ENCODE measurements around the gene CARS2. TPM values are rescaled to one million over a fixed set of nuclear protein-coding genes. Genes with fewer than 3 reads are reported as not detected.
A peak's percentile ranks its signal among the peaks of the same experiment; 100 is the strongest.
"Not testable (repeated sequence)": the region's sequence is repeated elsewhere in the genome, so short reads cannot be mapped to it uniquely, and the experiment has no call there.

CARS2 gene
- total RNA-seq, 1 donor from 2014 or later = 152 TPM

GRCh38 chr13:110734561-110734960 lies 28.6 kb upstream of the CARS2 start:
- no peak for FAIRE-seq
- no peak for TF ChIP-seq CTCF (IDR thresholded peaks at IDR 0.05; ENCODE audit: insufficient read depth, low read length, severe bottlenecking)

GRCh38 chr13:110731072-110731471 lies 25.2 kb upstream of the CARS2 start:
- Histone ChIP-seq H3K27me3 (ENCODE audit: control insufficient read depth, insufficient read depth, low read length) (no peaks in the 10 kb centered on the region), H3K4me3 (ENCODE audit: low read depth, low read length) (no peak overlapping the region), H3K36me3 (ENCODE audit: control insufficient read depth, insufficient read depth, low read length) (no peaks in the 10 kb centered on the region)
- FAIRE-seq (peak; percentile 18), DNase-seq (ENCODE audit: low read depth) (no peak)
- no peak for TF ChIP-seq CTCF (IDR thresholded peaks at IDR 0.05; ENCODE audit: insufficient read depth, low read length, severe bottlenecking)

More at GRCh38 chr13:110734561-110734960, 28.6 kb upstream of the CARS2 start:
- DNase-seq (ENCODE audit: low read depth) = no peak
- no peaks in the 10 kb centered on the region for H3K27me3 ChIP-seq (ENCODE audit: control insufficient read depth, insufficient read depth, low read length)
- H3K36me3 ChIP-seq (ENCODE audit: control insufficient read depth, insufficient read depth, low read length) = no peaks in the 10 kb centered on the region
- no peak overlapping the region for H3K4me3 ChIP-seq (ENCODE audit: low read depth, low read length)

DNA sequence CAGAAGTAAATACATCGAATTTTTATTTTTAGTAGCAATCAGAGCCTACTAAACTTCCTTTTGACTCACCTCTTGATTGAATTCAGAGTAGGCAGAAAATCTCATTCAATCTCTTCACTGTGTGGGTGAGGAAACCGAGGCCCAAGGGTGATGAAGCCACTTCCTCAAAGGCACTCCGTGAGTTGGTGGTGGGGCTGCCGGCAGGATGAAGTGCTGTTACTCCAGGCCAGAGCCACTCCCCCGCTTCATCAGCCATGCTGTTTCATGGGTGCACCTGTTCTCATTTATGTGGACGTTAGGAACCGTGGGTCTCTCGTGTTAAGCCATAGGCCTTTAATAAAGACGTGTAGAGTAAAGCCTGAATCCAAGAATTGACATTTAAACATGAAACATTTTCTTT lies 20.8 kb upstream of the CARS2 start:
- FAIRE-seq (no peak), DNase-seq (ENCODE audit: low read depth) (no peak)
- TF ChIP-seq CTCF (IDR thresholded peaks at IDR 0.05; ENCODE audit: insufficient read depth, low read length, severe bottlenecking) = no peak
- H3K27me3 ChIP-seq (ENCODE audit: control insufficient read depth, insufficient read depth, low read length) = no peaks in the 10 kb centered on the region
- no peak overlapping the region for H3K4me3 ChIP-seq (ENCODE audit: low read depth, low read length)
- no peaks in the 10 kb centered on the region for H3K36me3 ChIP-seq (ENCODE audit: control insufficient read depth, insufficient read depth, low read length)

GRCh38 chr13:110726153-110726552 lies 20.2 kb upstream of the CARS2 start:
- not testable (repeated sequence) for FAIRE-seq; H3K4me3 ChIP-seq (ENCODE audit: low read depth, low read length); DNase-seq (ENCODE audit: low read depth); H3K27me3 ChIP-seq (ENCODE audit: control insufficient read depth, insufficient read depth, low read length); H3K36me3 ChIP-seq (ENCODE audit: control insufficient read depth, insufficient read depth, low read length)

DNA sequence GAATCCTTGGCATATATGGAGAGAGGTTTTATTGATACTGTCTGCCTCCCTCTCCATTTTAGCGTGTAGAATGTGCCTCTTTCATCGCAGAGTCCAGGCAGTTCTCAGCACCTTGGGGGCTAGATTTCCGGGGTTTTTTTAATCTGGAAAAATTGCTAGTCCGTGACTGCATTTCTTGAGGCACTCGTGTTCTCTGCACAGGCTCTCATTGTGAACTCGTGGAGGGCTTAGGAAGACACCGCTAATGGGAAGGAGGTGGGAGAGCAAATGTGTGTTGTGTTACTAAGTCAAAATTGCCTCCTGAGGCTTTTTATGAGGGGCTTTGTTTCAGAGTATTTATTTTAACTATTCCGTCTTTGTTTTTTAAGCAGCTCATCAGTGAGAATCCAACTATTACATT lies 17.7 kb upstream of the CARS2 start:
- FAIRE-seq (no peak), DNase-seq (ENCODE audit: low read depth) (no peak)
- peaks cover 7% of the 10 kb centered on the region for H3K36me3 ChIP-seq (ENCODE audit: control insufficient read depth, insufficient read depth, low read length)
- H3K4me3 ChIP-seq (ENCODE audit: low read depth, low read length) = no peak overlapping the region
- H3K27me3 ChIP-seq (ENCODE audit: control insufficient read depth, insufficient read depth, low read length) = no peaks in the 10 kb centered on the region
- no peak for TF ChIP-seq CTCF (IDR thresholded peaks at IDR 0.05; ENCODE audit: insufficient read depth, low read length, severe bottlenecking)

GRCh38 chr13:110722971-110723370 lies 17.1 kb upstream of the CARS2 start:
- peak; percentile 18 for FAIRE-seq
- peaks cover 7% of the 10 kb centered on the region for H3K36me3 ChIP-seq (ENCODE audit: control insufficient read depth, insufficient read depth, low read length)
- peak; percentile 36 for DNase-seq (ENCODE audit: low read depth)
- H3K27me3 ChIP-seq (ENCODE audit: control insufficient read depth, insufficient read depth, low read length) = no peaks in the 10 kb centered on the region
- TF ChIP-seq CTCF (IDR thresholded peaks at IDR 0.05; ENCODE audit: insufficient read depth, low read length, severe bottlenecking) = no peak
- no peak overlapping the region for H3K4me3 ChIP-seq (ENCODE audit: low read depth, low read length)

Data from bronchial epithelial cell (primary cell).